ENCODE results near the gene HECTD4.

DNA sequence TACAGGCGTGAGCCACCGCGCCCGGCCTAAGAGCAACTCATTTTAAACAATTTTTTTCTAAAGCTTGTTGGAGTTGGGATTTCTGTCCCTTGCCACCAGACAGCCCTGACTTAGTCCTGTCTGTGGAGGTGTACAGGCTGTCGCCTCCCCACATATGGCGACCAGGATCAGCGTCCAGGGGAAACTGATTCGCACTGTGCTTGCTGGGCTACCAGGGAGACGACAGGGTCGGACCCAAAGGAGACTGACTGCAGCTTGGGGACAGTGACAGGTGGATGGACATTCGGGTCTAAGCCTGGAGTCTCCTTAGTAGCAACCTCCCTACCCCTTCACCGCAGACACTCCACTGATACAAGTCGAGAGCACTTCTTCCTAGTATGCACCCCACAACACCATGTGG is 216.6 kb downstream of the HECTD4 start:
- no peak for TF ChIP-seq POLR2A (IDR thresholded peaks at IDR 0.05)
- TF ChIP-seq, protein P1, sequence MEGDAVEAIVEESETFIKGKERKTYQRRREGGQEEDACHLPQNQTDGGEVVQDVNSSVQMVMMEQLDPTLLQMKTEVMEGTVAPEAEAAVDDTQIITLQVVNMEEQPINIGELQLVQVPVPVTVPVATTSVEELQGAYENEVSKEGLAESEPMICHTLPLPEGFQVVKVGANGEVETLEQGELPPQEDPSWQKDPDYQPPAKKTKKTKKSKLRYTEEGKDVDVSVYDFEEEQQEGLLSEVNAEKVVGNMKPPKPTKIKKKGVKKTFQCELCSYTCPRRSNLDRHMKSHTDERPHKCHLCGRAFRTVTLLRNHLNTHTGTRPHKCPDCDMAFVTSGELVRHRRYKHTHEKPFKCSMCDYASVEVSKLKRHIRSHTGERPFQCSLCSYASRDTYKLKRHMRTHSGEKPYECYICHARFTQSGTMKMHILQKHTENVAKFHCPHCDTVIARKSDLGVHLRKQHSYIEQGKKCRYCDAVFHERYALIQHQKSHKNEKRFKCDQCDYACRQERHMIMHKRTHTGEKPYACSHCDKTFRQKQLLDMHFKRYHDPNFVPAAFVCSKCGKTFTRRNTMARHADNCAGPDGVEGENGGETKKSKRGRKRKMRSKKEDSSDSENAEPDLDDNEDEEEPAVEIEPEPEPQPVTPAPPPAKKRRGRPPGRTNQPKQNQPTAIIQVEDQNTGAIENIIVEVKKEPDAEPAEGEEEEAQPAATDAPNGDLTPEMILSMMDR (IDR thresholded peaks at IDR 0.05) = no peak

All from body of pancreas (tissue), 4 donors.